Astrocyte (in vitro differentiated cells and primary cell): Measurements from ENCODE around the gene MSX1. TPM values are rescaled to one million over a fixed set of nuclear protein-coding genes. Genes with fewer than 3 reads are reported as not detected.

Source experiments
- DNase-seq: peaks from one replicate; pipeline ENCODE4 v3.0.0-alpha.2; 2010; ENCODE audit warnings: low read depth
- FAIRE-seq: peaks from 2 replicates; lab custom pipeline; 2011; peaks lifted over from hg19 to GRCh38; lab: Jason Lieb, UNC
- H2AFZ ChIP-seq: 2 replicates; pipeline ENCODE4 v1.6.0; 2012; ENCODE audit warnings: low read depth, low read length, inconsistent platforms
- H3K27ac ChIP-seq: 2 replicates; pipeline ENCODE4 v1.5.1; 2011; ENCODE audit warnings: low read depth, low read length, inconsistent platforms
- H3K27me3 ChIP-seq: 2 replicates; pipeline ENCODE4 v1.6.0; 2011; ENCODE audit warnings: low read length, inconsistent platforms; ENCODE audit not compliant: insufficient read depth
- H3K36me3 ChIP-seq: 2 replicates; pipeline ENCODE4 v1.5.1; 2011; ENCODE audit warnings: low read length, inconsistent platforms; ENCODE audit not compliant: insufficient read depth
- H3K4me1 ChIP-seq: 2 replicates; pipeline ENCODE4 v1.5.1; 2011; ENCODE audit warnings: low read length, inconsistent platforms; ENCODE audit not compliant: insufficient read depth
- H3K4me2 ChIP-seq: 2 replicates; pipeline ENCODE4 v1.6.0; 2012; ENCODE audit warnings: low read length, inconsistent platforms
- H3K4me3 ChIP-seq: 2 replicates; pipeline ENCODE4 v1.5.1; 2011; ENCODE audit warnings: low read depth, mild to moderate bottlenecking, low read length, inconsistent platforms; ENCODE audit not compliant: insufficient read depth
- H3K79me2 ChIP-seq: 2 replicates; pipeline ENCODE4 v1.6.0; 2012; ENCODE audit warnings: mild to moderate bottlenecking, low read length, inconsistent platforms; ENCODE audit not compliant: insufficient read depth
- H3K9ac ChIP-seq: 2 replicates; pipeline ENCODE4 v1.6.0; 2012; ENCODE audit warnings: mild to moderate bottlenecking, low read length, inconsistent platforms
- H3K9me3 ChIP-seq: 2 replicates; pipeline ENCODE4 v1.5.1; 2012; ENCODE audit warnings: low read depth, mild to moderate bottlenecking, low read length, inconsistent platforms; ENCODE audit not compliant: insufficient read depth
- H4K20me1 ChIP-seq: 2 replicates; pipeline ENCODE4 v1.6.0; 2012; ENCODE audit warnings: low read length, inconsistent platforms; ENCODE audit not compliant: insufficient read depth
- H3K27ac Mint-ChIP-seq: one replicate; pipeline ENCODE4 v1.8.0; 2021; ENCODE audit warnings: mild to moderate bottlenecking, mixed read lengths; ENCODE audit not compliant: unreplicated experiment
- H3K27me3 Mint-ChIP-seq: one replicate; pipeline ENCODE4 v1.8.0; 2021; ENCODE audit warnings: low read depth, mixed read lengths; ENCODE audit not compliant: unreplicated experiment
- H3K36me3 Mint-ChIP-seq: one replicate; pipeline ENCODE4 v1.8.0; 2021; ENCODE audit warnings: low read depth, mixed read lengths; ENCODE audit not compliant: unreplicated experiment
- H3K4me1 Mint-ChIP-seq: one replicate; pipeline ENCODE4 v1.8.0; 2021; ENCODE audit warnings: low read depth, mixed read lengths; ENCODE audit not compliant: unreplicated experiment
- H3K4me3 Mint-ChIP-seq: one replicate; pipeline ENCODE4 v1.8.0; 2021; ENCODE audit warnings: mild to moderate bottlenecking, moderate library complexity, mixed read lengths; ENCODE audit not compliant: unreplicated experiment
- H3K9me3 Mint-ChIP-seq: one replicate; pipeline ENCODE4 v1.8.0; 2021; ENCODE audit warnings: mild to moderate bottlenecking, mixed read lengths; ENCODE audit not compliant: unreplicated experiment
- EZH2 ChIP-seq: IDR thresholded peaks from 2 replicates; pipeline ENCODE4 v1.6.1; 2012; ENCODE audit warnings: mild to moderate bottlenecking, low read length, inconsistent platforms; ENCODE audit not compliant: insufficient read depth
- total RNA-seq: library from RNA; stranded (reverse); gene quantifications from 2 replicates; pipeline ENCODE4 v1.2.1, GENCODE V29; 2021
- TF ChIP-seq, protein P1 (sequence below): IDR thresholded peaks from 2 replicates; pipeline ENCODE4 v1.5.1; 2011; ENCODE audit warnings: low read depth, mild to moderate bottlenecking, inconsistent platforms, low read length, moderate library complexity; ENCODE audit not compliant: insufficient read depth

MSX1 gene
- total RNA-seq, 1 donor from 2014 or later: 0.91 TPM

GRCh38 chr4:4864940-4865704, 5.7 kb downstream of the MSX1 start:
- Histone ChIP-seq H3K27me3 (peaks cover 86% of the 10 kb centered on the region), H4K20me1 (peaks cover 32% of the 10 kb centered on the region), H3K9me3 (peaks cover 4% of the 10 kb centered on the region), H3K79me2 (peaks cover 5% of the 10 kb centered on the region), H3K36me3 (no peaks in the 10 kb centered on the region), H3K4me3 (peak overlapping the region; percentile 54), H3K9ac (no peak overlapping the region), H3K4me2 (peak overlapping the region; percentile 82), H3K27ac (no peak overlapping the region), H3K4me1 (peaks cover 21% of the 10 kb centered on the region), H2AFZ (peak overlapping the region; percentile 66)
- FAIRE-seq (no peak), DNase-seq (no peak)
- H3K27ac Mint-ChIP-seq: no peak overlapping the region
- H3K36me3 Mint-ChIP-seq: peaks cover 5% of the 10 kb centered on the region
- TF ChIP-seq, protein P1, sequence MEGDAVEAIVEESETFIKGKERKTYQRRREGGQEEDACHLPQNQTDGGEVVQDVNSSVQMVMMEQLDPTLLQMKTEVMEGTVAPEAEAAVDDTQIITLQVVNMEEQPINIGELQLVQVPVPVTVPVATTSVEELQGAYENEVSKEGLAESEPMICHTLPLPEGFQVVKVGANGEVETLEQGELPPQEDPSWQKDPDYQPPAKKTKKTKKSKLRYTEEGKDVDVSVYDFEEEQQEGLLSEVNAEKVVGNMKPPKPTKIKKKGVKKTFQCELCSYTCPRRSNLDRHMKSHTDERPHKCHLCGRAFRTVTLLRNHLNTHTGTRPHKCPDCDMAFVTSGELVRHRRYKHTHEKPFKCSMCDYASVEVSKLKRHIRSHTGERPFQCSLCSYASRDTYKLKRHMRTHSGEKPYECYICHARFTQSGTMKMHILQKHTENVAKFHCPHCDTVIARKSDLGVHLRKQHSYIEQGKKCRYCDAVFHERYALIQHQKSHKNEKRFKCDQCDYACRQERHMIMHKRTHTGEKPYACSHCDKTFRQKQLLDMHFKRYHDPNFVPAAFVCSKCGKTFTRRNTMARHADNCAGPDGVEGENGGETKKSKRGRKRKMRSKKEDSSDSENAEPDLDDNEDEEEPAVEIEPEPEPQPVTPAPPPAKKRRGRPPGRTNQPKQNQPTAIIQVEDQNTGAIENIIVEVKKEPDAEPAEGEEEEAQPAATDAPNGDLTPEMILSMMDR: no peak
- TF ChIP-seq EZH2: peak; percentile 60
- peaks cover 76% of the 10 kb centered on the region for H3K27me3 Mint-ChIP-seq
- H3K4me1 Mint-ChIP-seq: peaks cover 3% of the 10 kb centered on the region
- no peak overlapping the region for H3K4me3 Mint-ChIP-seq
- H3K9me3 Mint-ChIP-seq: peaks cover 34% of the 10 kb centered on the region

- H4K20me1 ChIP-seq: peaks cover 31% of the 10 kb centered on the region
Measured at GRCh38 chr4:4865705-4866123, 6.2 kb downstream of the MSX1 start.

More at GRCh38 chr4:4865705-4866123, 6.2 kb downstream of the MSX1 start:
- TF ChIP-seq EZH2: no peak
- TF ChIP-seq, protein P1: no peak
- Histone ChIP-seq H3K4me2 (peak overlapping the region; percentile 82), H2AFZ (peak overlapping the region; percentile 66), H3K27ac (no peak overlapping the region), H3K4me1 (peaks cover 21% of the 10 kb centered on the region), H3K9me3 (peaks cover 4% of the 10 kb centered on the region), H3K36me3 (no peaks in the 10 kb centered on the region), H3K9ac (no peak overlapping the region), H3K79me2 (no peaks in the 10 kb centered on the region), H3K27me3 (peaks cover 92% of the 10 kb centered on the region), H3K4me3 (peak overlapping the region; percentile 54)
- peaks cover 34% of the 10 kb centered on the region for H3K9me3 Mint-ChIP-seq
- peaks cover 78% of the 10 kb centered on the region for H3K27me3 Mint-ChIP-seq
- H3K4me1 Mint-ChIP-seq: peaks cover under 1% of the 10 kb centered on the region
- DNase-seq (no peak), FAIRE-seq (no peak)
- H3K36me3 Mint-ChIP-seq: peaks cover 5% of the 10 kb centered on the region
- H3K4me3 Mint-ChIP-seq: no peak overlapping the region
- H3K27ac Mint-ChIP-seq: peak overlapping the region; percentile 62
